GM19193 (cell line): ENCODE measurements around the gene DISP3.

Experiments
- POLR2A ChIP-seq: IDR thresholded peaks from 4 replicates; pipeline ENCODE4 v1.6.1; 2011; ENCODE audit not compliant: insufficient read depth, insufficient read length; ENCODE audit errors: extremely low read depth

The DISP3 gene

DNA sequence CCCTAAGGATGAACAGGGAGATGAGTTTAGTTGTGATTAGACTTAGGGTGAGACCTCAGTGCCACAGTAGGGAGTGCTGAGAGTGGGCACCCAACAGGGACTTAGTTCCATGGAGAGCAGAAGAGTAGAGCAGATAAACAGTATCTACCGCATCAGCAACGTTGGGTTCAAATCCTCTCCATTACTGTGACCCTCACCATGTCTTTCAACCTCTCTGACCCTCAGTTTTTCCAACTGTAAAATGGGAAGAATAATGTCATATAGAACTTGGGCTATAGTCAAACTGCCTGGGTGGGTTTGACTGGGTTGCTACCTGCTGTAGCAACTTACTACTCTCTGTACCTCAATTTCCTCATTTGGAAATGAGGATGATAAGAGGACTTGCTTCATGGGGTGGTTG lies 6.7 kb upstream of the DISP3 start:
- TF ChIP-seq POLR2A = no peak

DNA sequence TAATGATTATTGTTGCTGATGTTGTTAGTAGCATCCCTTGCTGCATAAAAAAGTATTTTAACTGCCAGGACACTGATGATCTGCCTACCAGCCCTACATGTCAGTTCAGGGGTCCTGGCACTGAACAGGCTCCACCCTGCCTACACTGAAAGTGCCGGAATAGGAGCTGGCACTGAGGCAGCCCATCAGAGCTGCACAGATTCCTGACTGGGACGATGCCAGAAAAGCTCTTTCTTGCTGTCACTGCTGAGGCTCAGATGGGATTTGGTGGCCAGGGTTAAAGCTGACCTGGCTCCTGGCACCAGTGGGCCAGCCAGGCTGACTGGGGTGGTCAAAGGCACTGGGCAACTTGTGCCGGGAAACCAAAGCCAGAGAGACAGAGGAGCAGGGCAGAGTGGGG lies 6.2 kb upstream of the DISP3 start:
- no peak for TF ChIP-seq POLR2A

DNA sequence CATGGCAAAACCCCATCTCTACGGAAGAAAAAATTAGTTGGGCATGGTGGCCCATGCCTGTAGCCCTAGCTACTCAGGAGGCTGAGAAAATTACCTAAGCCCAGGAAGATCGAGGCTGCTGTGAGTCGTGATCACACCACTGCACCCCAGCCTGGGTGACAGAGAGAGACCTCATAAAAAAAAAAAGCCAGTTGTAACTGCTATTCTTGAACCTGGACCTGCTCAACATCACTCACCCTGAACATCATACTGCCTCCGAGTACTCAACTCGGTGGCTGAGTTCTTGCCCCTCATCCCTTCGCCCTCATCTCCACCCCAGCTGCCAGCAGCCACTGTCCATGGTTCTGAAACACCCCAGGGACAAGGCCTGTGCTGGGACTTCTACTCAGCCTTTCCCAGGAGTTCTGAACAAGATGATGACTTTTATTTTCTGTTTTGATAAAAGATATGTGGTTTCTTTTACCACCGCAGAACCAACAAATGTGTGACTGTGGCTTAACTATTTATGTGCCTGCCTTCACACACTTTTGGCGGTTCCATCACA lies 5.4 kb upstream of the DISP3 start:
- TF ChIP-seq POLR2A = no peak

DNA sequence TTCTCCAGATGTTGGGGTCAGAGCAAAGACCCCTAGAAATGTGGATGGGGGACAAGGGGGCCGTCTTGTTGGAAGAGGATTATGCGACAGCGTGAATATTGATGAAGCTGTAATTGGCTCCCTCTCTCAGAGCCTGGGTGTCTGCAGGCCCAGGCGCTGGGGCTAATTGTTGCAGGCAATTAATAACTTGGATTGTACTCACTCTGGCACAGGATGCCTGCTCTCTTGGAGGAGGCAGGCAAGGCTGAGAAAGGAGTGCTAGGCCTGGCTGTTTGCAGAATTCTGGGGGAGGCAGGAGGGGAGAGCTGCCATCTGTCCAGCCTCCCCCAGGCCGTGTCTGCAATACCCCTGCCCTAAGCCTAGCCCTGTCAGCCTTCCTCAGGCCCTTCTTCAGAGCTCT lies 4.1 kb upstream of the DISP3 start:
- TF ChIP-seq POLR2A = no peak

GRCh38 chr1:11475748-11476147 lies 3.2 kb upstream of the DISP3 start:
- TF ChIP-seq POLR2A = no peak

- no peak for TF ChIP-seq POLR2A
Observed at GRCh38 chr1:11479375-11479979, 522 bp downstream of the DISP3 start.

DNA sequence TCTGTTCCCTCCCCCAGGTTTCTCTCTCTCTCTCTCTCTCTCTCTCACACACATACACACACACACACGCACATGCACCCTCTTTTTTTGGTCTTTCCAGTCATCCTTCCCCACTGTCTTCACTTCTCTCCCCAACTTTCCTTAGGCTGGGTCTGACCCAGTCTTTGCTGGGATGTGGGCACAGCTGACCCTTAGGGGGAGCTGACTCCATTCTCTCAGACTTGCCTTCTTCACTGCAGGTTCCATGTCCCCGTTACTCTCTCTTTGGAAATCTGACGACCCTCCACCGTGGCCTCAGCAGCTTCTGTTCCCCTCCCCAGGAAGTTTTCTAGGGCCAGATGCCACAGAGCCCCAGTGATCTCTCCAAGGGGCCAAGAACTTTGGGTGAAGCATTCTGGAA lies 2.1 kb downstream of the DISP3 start:
- TF ChIP-seq POLR2A = no peak

- TF ChIP-seq POLR2A = no peak
Observed at GRCh38 chr1:11482198-11482597, 3.2 kb downstream of the DISP3 start.

DNA sequence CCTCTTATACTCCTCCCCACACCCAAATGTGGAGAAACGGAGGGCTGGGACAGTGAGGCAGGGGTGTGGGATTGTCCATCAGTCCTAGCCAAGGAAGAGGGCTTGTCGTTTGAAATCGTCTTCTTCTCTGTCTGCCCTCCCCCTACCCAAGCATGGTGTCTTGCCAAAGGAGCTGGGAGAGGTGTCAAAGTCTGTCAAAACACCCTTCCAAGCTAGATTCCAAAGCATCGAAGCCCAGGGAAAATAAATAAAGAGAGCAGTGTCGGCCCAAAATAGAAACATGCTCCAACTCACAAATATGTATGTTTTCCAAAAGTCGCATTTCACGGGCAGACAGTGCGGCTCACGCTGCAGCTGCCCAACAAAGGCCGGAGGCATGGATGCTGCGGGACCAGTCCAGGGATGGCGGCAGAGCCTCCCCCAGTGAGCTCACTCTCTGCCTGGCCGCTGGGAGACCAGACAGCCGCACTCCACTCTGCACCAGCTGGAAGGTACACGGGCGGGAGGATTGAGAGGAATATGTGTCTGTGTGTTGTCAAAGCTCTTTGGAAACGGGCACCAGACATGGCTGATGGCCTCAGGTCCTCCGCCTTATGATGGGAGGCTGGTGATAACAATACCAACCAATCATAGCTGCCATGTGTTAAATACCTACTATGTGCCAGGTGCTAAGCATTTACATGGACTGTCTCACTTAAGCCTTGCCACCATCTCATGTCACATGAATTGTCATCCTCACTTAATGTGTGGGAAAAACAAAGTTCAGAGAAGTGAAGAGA lies 3.9 kb downstream of the DISP3 start:
- TF ChIP-seq POLR2A = no peak

GRCh38 chr1:11483581-11484320 lies 4.8 kb downstream of the DISP3 start:
- TF ChIP-seq POLR2A = no peak

DNA sequence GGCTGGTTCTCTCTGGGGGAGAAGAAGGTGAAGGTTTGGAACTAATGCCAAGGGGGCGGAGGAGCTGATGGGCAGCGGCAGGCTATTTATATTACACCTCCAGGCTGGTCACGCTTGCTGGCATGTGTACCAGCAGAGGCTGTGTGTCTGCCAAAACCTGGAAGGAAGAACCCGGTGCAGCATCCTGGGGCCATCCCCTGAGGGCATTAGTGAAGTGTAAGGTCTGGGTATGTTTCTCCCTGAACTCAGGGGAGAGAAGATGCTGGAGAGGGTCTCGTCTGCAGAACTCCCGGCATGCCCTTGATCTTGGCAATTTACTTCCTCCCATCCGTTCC lies 5.3 kb downstream of the DISP3 start:
- TF ChIP-seq POLR2A = no peak

GRCh38 chr1:11485191-11485590 lies 6.2 kb downstream of the DISP3 start:
- no peak for TF ChIP-seq POLR2A

GRCh38 chr1:11486231-11487009 lies 7.5 kb downstream of the DISP3 start:
- no peak for TF ChIP-seq POLR2A

DNA sequence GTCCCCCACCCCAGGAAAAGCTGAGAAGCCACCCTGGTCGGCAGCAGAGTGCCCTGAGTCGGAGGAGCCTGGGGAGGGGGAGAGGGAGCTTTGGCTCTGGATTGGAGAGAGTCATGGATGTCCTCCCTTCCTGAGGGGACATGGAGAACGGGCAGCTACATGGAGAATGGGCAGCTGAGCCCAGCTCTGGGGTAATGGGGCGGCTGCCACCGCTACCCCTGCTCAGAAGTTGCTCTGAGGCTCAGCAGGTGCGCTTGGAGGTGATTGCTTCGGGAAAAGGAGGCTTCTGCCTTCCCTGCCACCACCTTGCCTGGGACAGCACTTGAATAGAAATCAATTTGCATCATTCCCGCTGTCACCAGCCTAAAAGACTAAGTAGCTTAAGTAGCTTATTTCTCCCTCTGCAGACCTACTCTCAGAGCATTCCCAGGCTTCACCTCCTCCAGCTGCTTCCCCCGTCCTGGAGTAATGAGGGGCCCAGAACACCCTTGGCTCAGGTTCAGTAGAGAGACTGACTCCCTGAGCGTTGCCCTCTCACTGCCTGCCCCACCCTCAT lies 8.3 kb downstream of the DISP3 start:
- TF ChIP-seq POLR2A = no peak
